K562 (cell line): ENCODE results near the gene ABHD16A. TPM values are rescaled to one million over a fixed set of nuclear protein-coding genes. Genes with fewer than 3 reads are reported as not detected.
A peak's percentile ranks its signal among the peaks of the same experiment; 100 is the strongest.

Source experiments
- ATAC-seq: fragments of 200-7000 bp; cut with Tn5 transposase; 3 replicates; pipeline ENCODE4 v1.9.1; 2020; ENCODE audit warnings: moderate library complexity
- BruUV-seq: library from RNA; stranded (reverse); fragments of 400-500 nt; replicated peaks from 2 replicates; lab custom pipeline; 2021; lab: Mats Ljungman, UMichigan
- CTCF ChIA-PET: fragments of 300-600 bp; formaldehyde crosslinking; extraction: SDS; loops from one replicate; lab custom pipeline; 2021; ENCODE audit warnings: low intra/inter-chr PET ratio; lab: Yijun Ruan, JAX
- POLR2A ChIA-PET: fragments of 300-600, 350-650 bp; sonication (Branson Sonifier 250); formaldehyde crosslinking; extraction: SDS; loops from one replicate; lab custom pipeline; 2021; ENCODE audit warnings: antibody characterized with exemption, inconsistent platforms; lab: Yijun Ruan, JAX
- DNase-seq, 4 experiments: peaks; one replicate each; pipeline versions ENCODE4 v3.0.0 to v3.0.0-alpha.2; 2011 to 2018; ENCODE audit warnings: low spot score in 3 of 4, mixed read lengths in 3 of 4; ENCODE audit errors: extremely low read depth in 1 of 4
- FAIRE-seq: peaks from 2 replicates; lab custom pipeline; 2011; peaks lifted over from hg19 to GRCh38; lab: Jason Lieb, UNC
- H2AFZ ChIP-seq: 2 replicates; pipeline ENCODE4 v1.6.0; 2011; ENCODE audit warnings: low read depth, low read length, control low read depth, inconsistent platforms
- H3K27ac ChIP-seq: fragments of 200-600 bp; 3 replicates; pipeline ENCODE4 v1.8.0; 2011; ENCODE audit warnings: low read depth, mild to moderate bottlenecking, control low read depth, inconsistent platforms, low read length, moderate library complexity, mixed read lengths; ENCODE audit errors: extremely low read depth
- H3K27me3 ChIP-seq, 2 experiments: fragments of 300-600 bp in 1 of 2; 2 replicates in 1 of 2; 3 replicates in 1 of 2; pipeline versions ENCODE4 v1.6.0 to v1.8.0; 2011; ENCODE audit warnings: inconsistent platforms in 2 of 2, low read length in 2 of 2, mild to moderate bottlenecking in 1 of 2, mixed read lengths in 1 of 2, moderate library complexity in 1 of 2; ENCODE audit not compliant: control insufficient read depth in 2 of 2, insufficient read depth in 2 of 2
- H3K36me3 ChIP-seq: fragments of 300-600 bp; 3 replicates; pipeline ENCODE4 v1.8.0; 2011; ENCODE audit warnings: mild to moderate bottlenecking, low read length, inconsistent platforms; ENCODE audit not compliant: control insufficient read depth, insufficient read depth
- H3K4me1 ChIP-seq, 2 experiments: fragments of 200-600 bp in 1 of 2; replicated peaks in 1 of 2; 2 replicates in 1 of 2; 3 replicates in 1 of 2; pipeline versions ENCODE4 v1.5.1 to v1.8.0; 2011; ENCODE audit warnings: inconsistent platforms in 2 of 2, low read length in 2 of 2, mild to moderate bottlenecking in 1 of 2, mixed read lengths in 1 of 2, moderate library complexity in 1 of 2; ENCODE audit not compliant: control insufficient read depth in 2 of 2, insufficient read depth in 2 of 2
- H3K4me2 ChIP-seq: 2 replicates; pipeline ENCODE4 v1.6.1; 2011; ENCODE audit warnings: low read length, control low read depth, inconsistent platforms, mixed read lengths; ENCODE audit not compliant: insufficient read depth
- H3K4me3 ChIP-seq: fragments of 200-600 bp; sonication (generic), shearing (Covaris generic); 2 replicates; pipeline ENCODE4 v1.5.1; 2016; ENCODE audit warnings: control low read depth, inconsistent platforms
- H3K79me2 ChIP-seq: fragments of 200-600 bp; 3 replicates; pipeline ENCODE4 v1.8.0; 2011; ENCODE audit warnings: low read length, inconsistent platforms; ENCODE audit not compliant: control insufficient read depth, insufficient read depth
- H3K9ac ChIP-seq, 2 experiments: 2 replicates each; pipeline versions ENCODE4 v1.6.0 to v1.6.1; 2011; ENCODE audit warnings: low read depth in 2 of 2, low read length in 2 of 2, control low read depth in 1 of 2, inconsistent platforms in 1 of 2, mild to moderate bottlenecking in 1 of 2, mixed read lengths in 1 of 2; ENCODE audit not compliant: insufficient read depth in 1 of 2
- H3K9me1 ChIP-seq: one replicate; pipeline ENCODE4 v1.6.0; 2011; ENCODE audit warnings: inconsistent platforms, mild to moderate bottlenecking, low read length, moderate library complexity; ENCODE audit not compliant: control insufficient read depth, insufficient read depth
- H3K9me3 ChIP-seq: replicated peaks from 2 replicates; pipeline ENCODE4 v1.5.1; 2011; ENCODE audit warnings: low read depth, low read length, inconsistent platforms; ENCODE audit not compliant: control insufficient read depth, insufficient read depth
- H4K20me1 ChIP-seq: replicated peaks from 2 replicates; pipeline ENCODE4 v1.6.1; 2011; ENCODE audit warnings: low read length, inconsistent platforms, mixed read lengths; ENCODE audit not compliant: control insufficient read depth, insufficient read depth
- ARID4B ChIP-seq: sonication (generic); formaldehyde crosslinking; IDR thresholded peaks from 2 replicates; pipeline ENCODE4 v1.8.0; 2022; ENCODE audit warnings: mild to moderate bottlenecking, missing genetic modification reagents
- ATF6 ChIP-seq: sonication (generic); formaldehyde crosslinking; IDR thresholded peaks from 2 replicates; pipeline ENCODE4 v1.4.0; 2020; ENCODE audit warnings: mild to moderate bottlenecking, missing genetic modification reagents
- BCOR ChIP-seq: fragments of 450-650 bp; IDR thresholded peaks from 2 replicates; pipeline ENCODE4 v1.6.1; 2016
- CCAR2 ChIP-seq: fragments of 200-400 bp; formaldehyde crosslinking; IDR thresholded peaks from 2 replicates; pipeline ENCODE4 v1.6.1; 2017; ENCODE audit warnings: mild to moderate bottlenecking, low read depth, low read length
- ETV6 ChIP-seq, 3 experiments: fragments of 150-350 bp in 1 of 3; sonication (generic) in 1 of 3; formaldehyde crosslinking in 1 of 3; IDR thresholded peaks; 2 replicates each; pipeline versions ENCODE4 v1.6.1 to v1.8.0; 2014 to 2022; ENCODE audit warnings: borderline replicate concordance in 2 of 3, low read depth in 2 of 3, antibody characterized with exemption in 1 of 3, low read length in 1 of 3, mild to moderate bottlenecking in 1 of 3, missing genetic modification reagents in 1 of 3
- KLF1 ChIP-seq: fragments of 450-650 bp; IDR thresholded peaks from 2 replicates; pipeline ENCODE4 v1.6.1; 2016; ENCODE audit warnings: missing genetic modification characterization, missing compliant biosample characterization
- MAFF ChIP-seq: IDR thresholded peaks from 2 replicates; pipeline ENCODE4 v1.6.1; 2012; ENCODE audit warnings: low read length, improper control_type of control experiment
- MYNN ChIP-seq, 2 experiments: sonication (generic); formaldehyde crosslinking in 1 of 2; IDR thresholded peaks; 2 replicates each; pipeline versions ENCODE4 v1.5.0 to v1.6.1; 2016 to 2020; ENCODE audit warnings: antibody characterized with exemption in 1 of 2, missing genetic modification reagents in 1 of 2
- SREBF2 ChIP-seq: sonication (generic); formaldehyde crosslinking; IDR thresholded peaks from 2 replicates; pipeline ENCODE4 v1.4.0; 2020; ENCODE audit warnings: mild to moderate bottlenecking, missing genetic modification reagents
- THRB ChIP-seq: fragments of 450-650 bp; formaldehyde crosslinking; conservative IDR thresholded peaks from 2 replicates; pipeline ENCODE4 v1.4.0; 2022; ENCODE audit warnings: mild to moderate bottlenecking, missing genetic modification characterization
- ZNF232 ChIP-seq: sonication (generic); formaldehyde crosslinking; IDR thresholded peaks from 2 replicates; pipeline ENCODE4 v1.8.0; 2022; ENCODE audit warnings: mild to moderate bottlenecking, missing genetic modification reagents
- WGBS: fragments of 100-300 bp; shearing (Covaris generic); methylation state at CpG from one replicate; pipeline ENCODE4 v1.1.6; 2016; ENCODE audit warnings: low coverage, mixed read lengths; ENCODE audit not compliant: insufficient coverage; ENCODE audit errors: missing lambda C conversion rate; 5-methylcytosine and 5-hydroxymethylcytosine counted together
- in situ Hi-C: fragments of 300-500 bp; cut with MboI; formaldehyde crosslinking; loops from 4 replicates; pipeline ENCODE4 v1.15.0; 2018; ENCODE audit warnings: inconsistent platforms, mixed read lengths
- intact Hi-C: fragments of 100-400 bp; cut with micrococcal nuclease; formaldehyde crosslinking; loops from 2 replicates; pipeline ENCODE4 v1.14.2; 2022
- polyA plus RNA-seq, 8 experiments: library from polyadenylated mRNA; depleted of rRNA in 4 of 8; stranded (reverse) in 5 of 8; unstranded in 3 of 8; fragments of >200 nt; fragmentation: Nextera tagmentation in 2 of 8; fragmentation: Illumina TruSeq in 1 of 8; extraction: Ambion mirVana in 2 of 8; extraction: Trizol in 1 of 8; gene quantifications; 2 replicates each; pipeline versions ENCODE4 v1.2.1 to v1.2.3, GENCODE V29; 2011 to 2014; ENCODE audit warnings: inconsistent platforms in 1 of 8, missing spikeins in 1 of 8
- total RNA-seq, 7 experiments: library from RNA; depleted of rRNA in 6 of 7; stranded (reverse); fragments of >200 nt in 6 of 7; fragmentation: Illumina TruSeq in 2 of 7; extraction: Trizol in 2 of 7; gene quantifications; 2 replicates each; pipeline versions ENCODE4 v1.2.1 to v1.2.3, GENCODE V29; 2011 to 2021; ENCODE audit warnings: low replicate concordance in 1 of 7

Gene ABHD16A
- total and polyA plus RNA-seq, 9 of the 15 experiments (the other 6 are each of a cell fraction or from before 2014, with no cell fraction given), result 25.8 to 120 (median 81.6) TPM

GRCh38 chr6:31739639-31740396 is 36.7 kb upstream of the ABHD16A start, which contains the start of gene MSH5:
Gene MSH5 (plus strand): TSS chr6:31740005. CDS start chr6:31740467, 462 bp downstream.
- TSS peak; percentile 79 for BruUV-seq
- in situ Hi-C loops (no loop called here), intact Hi-C loops (loop anchor here (2.0 to 10.0 kb wide), 3 partner anchors 87 to 389 kb away; partner anchors contain the start of genes ATF6B, DXO and HSPA1B)
- H2AFZ ChIP-seq, result peak within 1 kb of the TSS; percentile 77
- peaks cover 69% of the 10 kb centered on the region for H3K79me2 ChIP-seq
- H3K4me1 ChIP-seq, result peaks cover 56 to 61% of the 10 kb centered on the region in 2 experiments
- H3K4me3 ChIP-seq, result peak within 1 kb of the TSS; percentile 64
- H3K27ac ChIP-seq, result peak within 1 kb of the TSS; percentile 95
- H3K9ac ChIP-seq, result peak within 1 kb of the TSS; percentile 92 to 99
- under 1% methylated on average over 58 of the region's 58 CpGs for WGBS
- FAIRE-seq, result peak; percentile 99
- ChIA-PET CTCF (no interaction called here), POLR2A (interaction anchor here (0.9 to 13.1 kb wide), 28 partner anchors 10 to 181 kb away, joined by 3 to 236 read pairs (median 8); partner anchors contain the start of genes ABHD16A, BAG6, C6orf47 and CSNK2B)
- H3K4me2 ChIP-seq, result peak within 1 kb of the TSS; percentile 93
- H3K36me3 ChIP-seq, result peaks cover 49% of the 10 kb centered on the region
- H3K27me3 ChIP-seq, result no peaks in the 10 kb centered on the region
- peaks cover 9% of the 10 kb centered on the region; the same call in 1 of the 2 replicates for H4K20me1 ChIP-seq
- ATAC-seq, result peak; percentile 84
- H3K9me3 ChIP-seq, result no peaks in the 10 kb centered on the region
- no peaks in the 10 kb centered on the region for H3K9me1 ChIP-seq
- DNase-seq, result peak; percentile 100
- TF ChIP-seq ATF6 (CRISPR knock-in tag), result peak; percentile 99
- TF ChIP-seq CCAR2, result no peak
- no peak for TF ChIP-seq MYNN (IDR thresholded peaks at IDR 0.05)
- TF ChIP-seq MYNN (CRISPR knock-in tag; IDR thresholded peaks at IDR 0.05), result no peak
- TF ChIP-seq SREBF2 (CRISPR knock-in tag), result peak; percentile 91; the same call in 1 of the 2 replicates
- TF ChIP-seq ARID4B, result peak; percentile 99
- peak; percentile 10; the same call in 1 of the 2 replicates for TF ChIP-seq MAFF
- TF ChIP-seq BCOR, result peak; percentile 48; the same call in 1 of the 2 replicates
- TF ChIP-seq ZNF232 (CRISPR knock-in tag), result peak; percentile 96
- TF ChIP-seq THRB (CRISPR knock-in tag), result peak; percentile 64; the same call in 1 of the 2 replicates
- peak; percentile 98 for TF ChIP-seq KLF1
- TF ChIP-seq ETV6 (IDR thresholded peaks at IDR 0.05; ENCODE audit: borderline replicate concordance in 1 of 2, low read depth in 2 of 2, low read length in 1 of 2), result 0 out of 4 replicates have a peak, but pooled peaks of 1 of the 2 experiments have one; percentile 52
- peak; percentile 95; the same call in 1 of the 2 replicates for TF ChIP-seq ETV6 (CRISPR knock-in tag; IDR thresholded peaks at IDR 0.05; ENCODE audit: borderline replicate concordance)
